Common myeloid progenitor, CD34-positive (primary cell): ENCODE measurements around the gene SH3GLB1.
A peak's percentile ranks its signal among the peaks of the same experiment; 100 is the strongest.

Experiments
- CTCF ChIA-PET: fragments of 350-600 bp; sonication (Branson Sonifier 250); formaldehyde crosslinking; loops from one replicate; lab custom pipeline; 2021; ENCODE audit warnings: antibody characterized with exemption; lab: Charles Lee
- POLR2A ChIA-PET: fragments of 350-600 bp; sonication (Branson Sonifier 250); formaldehyde crosslinking; loops from one replicate; lab custom pipeline; 2021; ENCODE audit warnings: antibody characterized with exemption; lab: Charles Lee
- DNase-seq, 3 donors: peaks; one replicate each; pipeline versions ENCODE4 v3.0.0 to v3.0.0-alpha.2; 2013
- H3K27ac ChIP-seq, 2 experiments: 1 replicate in 1 of 2; 2 replicates in 1 of 2; pipeline ENCODE4 v1.7.0; 2013; ENCODE audit warnings: inconsistent platforms in 2 of 2, low read length in 2 of 2, mild to moderate bottlenecking in 2 of 2, low read depth in 1 of 2, moderate library complexity in 1 of 2; ENCODE audit not compliant: severe bottlenecking in 2 of 2, insufficient read depth in 1 of 2, poor library complexity in 1 of 2
- H3K27me3 ChIP-seq, 5 experiments: replicated peaks in 2 of 5; 1 replicate in 3 of 5; 2 replicates in 2 of 5; pipeline versions ENCODE4 v1.6.1 to v1.7.0; 2013; ENCODE audit warnings: low read length in 4 of 5, mild to moderate bottlenecking in 2 of 5, moderate library complexity in 2 of 5, inconsistent platforms in 1 of 5; ENCODE audit not compliant: insufficient read depth in 5 of 5, control insufficient read depth in 4 of 5
- H3K36me3 ChIP-seq, 4 experiments: 1 replicate in 2 of 4; 2 replicates in 2 of 4; pipeline versions ENCODE4 v1.6.1 to v1.7.0; 2013; ENCODE audit warnings: low read length in 3 of 4, control low read depth in 1 of 4, mild to moderate bottlenecking in 1 of 4; ENCODE audit not compliant: control insufficient read depth in 4 of 4, insufficient read depth in 4 of 4
- H3K4me1 ChIP-seq, 4 experiments: 1 replicate in 3 of 4; 2 replicates in 1 of 4; pipeline versions ENCODE4 v1.6.1 to v1.7.1; 2013; ENCODE audit warnings: low read length in 3 of 4, mild to moderate bottlenecking in 3 of 4, control low read depth in 1 of 4, inconsistent platforms in 1 of 4, moderate library complexity in 1 of 4; ENCODE audit not compliant: control insufficient read depth in 4 of 4, insufficient read depth in 4 of 4; ENCODE audit errors: control extremely low read depth in 1 of 4
- H3K4me3 ChIP-seq, 7 experiments: 1 replicate in 4 of 7; 2 replicates in 3 of 7; pipeline versions ENCODE4 v1.5.1 to v1.7.0; 2013; ENCODE audit warnings: mild to moderate bottlenecking in 7 of 7, low read length in 6 of 7, moderate library complexity in 6 of 7, inconsistent platforms in 2 of 7, low read depth in 2 of 7, control low read depth in 1 of 7; ENCODE audit not compliant: insufficient read depth in 4 of 7, control insufficient read depth in 1 of 7; ENCODE audit errors: extremely low read depth in 1 of 7
- H3K9me3 ChIP-seq, 5 experiments: 1 replicate in 4 of 5; 2 replicates in 1 of 5; pipeline versions ENCODE4 v1.6.1 to v1.7.1; 2013; ENCODE audit warnings: low read length in 4 of 5, mild to moderate bottlenecking in 2 of 5, inconsistent platforms in 1 of 5, low read depth in 1 of 5, moderate library complexity in 1 of 5; ENCODE audit not compliant: control insufficient read depth in 4 of 5, insufficient read depth in 2 of 5; ENCODE audit errors: control extremely low read depth in 1 of 5
- WGBS: methylation state at CpG from one replicate; pipeline ENCODE4 v1.1.5; 2013; ENCODE audit not compliant: insufficient coverage; 5-methylcytosine and 5-hydroxymethylcytosine counted together

The SH3GLB1 gene

DNA sequence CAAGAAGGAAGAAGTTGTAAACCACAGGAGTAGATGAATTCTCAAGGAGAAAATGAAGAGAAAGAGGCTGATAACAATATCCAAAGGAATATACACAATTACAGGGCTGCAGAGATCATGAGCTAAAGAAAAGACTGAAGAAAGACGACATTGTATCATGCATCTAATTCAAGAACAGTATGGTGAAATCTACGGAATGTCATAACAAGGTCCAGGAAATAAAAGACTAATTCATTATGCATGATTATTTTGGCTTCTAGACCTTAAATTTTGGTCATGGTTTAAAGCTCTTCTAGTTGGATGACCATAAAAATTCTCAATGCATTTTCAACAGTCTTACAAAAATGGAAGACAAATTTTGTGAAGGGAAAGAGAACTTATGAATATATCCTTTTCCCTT lies 71.7 kb downstream of the SH3GLB1 start:
- Histone ChIP-seq H3K4me3 (no peak overlapping the region), H3K36me3 (no peaks in the 10 kb centered on the region), H3K27ac (no peak overlapping the region), H3K9me3 (peaks cover 0 to 4% (median 0%) of the 10 kb centered on the region in 5 experiments), H3K27me3 (no peaks in the 10 kb centered on the region), H3K4me1 (peaks cover 13 to 32% (median 18%) of the 10 kb centered on the region in 4 experiments)
- DNase-seq, result no peak
- CTCF ChIA-PET, result no interaction called here
- POLR2A ChIA-PET, result interaction anchor here (0.5 kb wide), 1 partner anchor 12 kb away, joined by 3 read pairs; no protein-coding TSS in a partner anchor
- 100% methylated on average over 2 of the region's 2 CpGs for WGBS

DNA sequence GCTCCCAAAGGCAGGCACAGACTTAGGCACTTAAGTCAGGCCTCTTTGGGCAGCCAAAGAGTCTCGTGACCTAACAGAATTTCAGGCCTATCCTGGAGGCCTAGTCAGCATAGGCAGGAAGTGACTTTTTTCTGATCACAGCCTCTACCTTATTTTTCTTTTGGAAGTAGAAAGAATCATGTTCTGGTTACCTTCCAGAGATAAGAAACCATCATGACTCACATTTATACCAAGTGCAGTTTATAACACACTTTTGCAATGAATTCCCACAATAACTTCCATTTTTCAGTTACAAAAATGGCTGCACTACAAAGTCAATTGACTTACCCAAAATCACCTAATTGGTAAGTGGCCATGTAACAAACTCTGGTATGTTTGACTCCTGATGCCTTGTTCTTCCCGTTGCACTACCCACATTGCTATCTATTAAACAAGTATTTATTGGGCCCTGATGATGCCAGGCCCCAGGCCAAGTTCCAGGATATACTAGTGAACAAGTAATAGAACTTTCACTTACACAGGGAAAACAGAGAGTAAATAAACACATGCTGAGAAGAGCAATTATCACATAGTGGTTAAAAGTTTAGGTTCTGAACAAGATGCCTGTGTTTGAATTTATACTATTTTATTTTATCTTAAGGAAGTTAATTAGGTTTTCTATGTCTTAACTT lies 74.3 kb downstream of the SH3GLB1 start:
- H3K4me1 ChIP-seq, result peaks cover 9 to 23% (median 13%) of the 10 kb centered on the region in 4 experiments
- WGBS, result 86% methylated on average over 2 of the region's 2 CpGs
- H3K27me3 ChIP-seq, result no peaks in the 10 kb centered on the region
- H3K36me3 ChIP-seq, result no peaks in the 10 kb centered on the region
- H3K4me3 ChIP-seq, result no peak overlapping the region
- ChIA-PET POLR2A (no interaction called here), CTCF (interaction anchor here (1.2 kb wide), 1 partner anchor 119 kb away, joined by 3 read pairs; no protein-coding TSS in a partner anchor)
- H3K27ac ChIP-seq, result no peak overlapping the region
- DNase-seq, result no peak
- peaks cover 0 to 6% (median 4%) of the 10 kb centered on the region in 5 experiments for H3K9me3 ChIP-seq

DNA sequence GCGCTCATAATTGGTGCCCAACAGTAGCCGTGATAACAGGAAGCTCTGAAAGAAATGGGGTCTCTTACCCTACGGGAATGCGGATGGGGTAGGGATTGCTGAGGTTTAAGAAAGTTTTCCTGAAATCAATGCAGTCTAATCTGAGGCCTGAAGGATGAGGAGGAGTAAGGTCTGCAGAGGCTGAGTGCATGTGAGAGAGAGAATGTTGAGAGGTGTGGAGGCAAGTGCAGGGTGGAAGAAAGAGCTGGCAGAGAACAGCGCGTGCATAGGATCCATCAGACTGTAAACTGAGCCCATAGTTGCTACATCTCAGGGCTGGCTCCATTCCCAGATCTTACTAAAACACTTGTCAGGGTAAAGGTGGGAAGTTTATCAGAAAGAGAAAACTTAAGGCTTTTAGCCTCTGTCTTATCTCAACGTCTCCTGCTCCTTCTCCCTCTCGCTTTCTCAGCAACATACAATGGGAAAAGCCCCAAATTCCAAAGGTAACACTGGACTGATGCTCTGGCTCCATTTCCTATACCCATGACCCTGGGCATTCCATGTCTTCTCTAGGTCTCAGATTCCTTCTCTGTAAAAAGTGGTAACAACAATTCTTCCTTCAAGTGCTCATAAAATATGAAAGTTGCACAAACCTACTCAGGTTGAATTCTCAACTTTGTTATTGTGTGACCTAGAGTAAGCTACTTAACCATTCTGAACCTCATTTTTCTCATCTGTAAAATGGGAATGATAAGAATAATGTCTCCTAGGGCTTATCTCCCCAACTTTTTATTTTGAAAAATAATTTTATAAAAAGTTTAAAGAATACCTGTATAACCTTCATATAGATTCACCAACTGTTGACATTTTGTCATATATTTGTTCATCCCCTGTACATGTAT lies 75.2 kb downstream of the SH3GLB1 start:
- H3K36me3 ChIP-seq, result no peaks in the 10 kb centered on the region
- 99% methylated on average over 8 of the region's 8 CpGs for WGBS
- H3K4me3 ChIP-seq, result no peak overlapping the region
- CTCF ChIA-PET, result no interaction called here
- no peak for DNase-seq
- H3K27me3 ChIP-seq, result no peaks in the 10 kb centered on the region
- POLR2A ChIA-PET, result no interaction called here
- H3K27ac ChIP-seq, result no peak overlapping the region
- H3K4me1 ChIP-seq, result peaks cover 3 to 17% (median 7%) of the 10 kb centered on the region in 4 experiments
- peaks cover 0 to 6% (median 4%) of the 10 kb centered on the region in 5 experiments for H3K9me3 ChIP-seq

DNA sequence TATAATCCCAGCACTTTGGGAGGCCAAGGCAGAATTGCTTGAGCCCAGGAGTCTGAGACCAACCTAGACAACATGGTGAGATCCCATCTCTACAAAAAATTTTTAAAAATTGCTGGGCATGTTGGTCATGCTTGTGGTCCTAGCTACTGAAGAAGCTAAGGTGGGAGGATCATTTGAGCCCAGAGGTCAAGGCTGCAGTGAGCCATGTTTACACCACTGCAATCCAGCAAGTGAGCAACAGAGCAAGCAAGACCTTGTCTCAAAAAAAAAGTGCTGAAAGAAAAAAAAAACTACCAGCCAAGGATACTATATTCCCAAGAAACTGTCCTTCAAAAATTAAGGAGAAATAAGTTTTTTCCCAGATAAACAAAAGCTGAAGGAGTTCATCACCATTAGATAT lies 78.1 kb downstream of the SH3GLB1 start:
- H3K36me3 ChIP-seq, result no peaks in the 10 kb centered on the region
- ChIA-PET CTCF (interaction anchor here (1.4 kb wide), 1 partner anchor 10 kb away, joined by 3 read pairs; no protein-coding TSS in a partner anchor), POLR2A (no interaction called here)
- H3K4me3 ChIP-seq, result no peak overlapping the region
- H3K27me3 ChIP-seq, result no peaks in the 10 kb centered on the region
- peaks cover 0 to 4% (median under 1%) of the 10 kb centered on the region in 4 experiments for H3K4me1 ChIP-seq
- no peak for DNase-seq
- no peak overlapping the region for H3K27ac ChIP-seq
- H3K9me3 ChIP-seq, result peaks cover 0 to 8% (median 4%) of the 10 kb centered on the region in 5 experiments

DNA sequence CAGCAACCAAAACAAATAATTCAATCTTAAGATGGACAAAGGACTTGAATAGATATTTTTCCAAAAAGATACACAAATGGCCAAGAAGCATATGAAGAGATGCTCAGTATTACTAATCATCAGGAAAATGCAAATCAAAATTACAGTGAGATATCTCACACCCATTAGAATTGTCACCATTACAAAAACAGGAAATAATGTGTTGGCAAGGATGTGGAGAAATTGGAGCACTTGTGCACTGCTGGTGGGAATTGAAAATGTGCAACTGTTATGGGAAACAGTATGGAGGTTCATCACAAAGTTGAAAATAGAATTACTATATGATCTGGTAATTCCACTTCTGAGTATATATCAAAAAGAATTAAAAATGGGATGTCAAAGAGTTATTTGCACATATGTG lies 83.2 kb downstream of the SH3GLB1 start:
- CTCF ChIA-PET, result no interaction called here
- Histone ChIP-seq H3K4me3 (no peak overlapping the region), H3K36me3 (no peaks in the 10 kb centered on the region), H3K9me3 (peaks cover 0 to 5% (median 0%) of the 10 kb centered on the region in 5 experiments), H3K27me3 (no peaks in the 10 kb centered on the region), H3K4me1 (peaks cover 0 to 17% (median 12%) of the 10 kb centered on the region in 4 experiments), H3K27ac (no peak overlapping the region)
- POLR2A ChIA-PET, result no interaction called here
- no peak for DNase-seq

DNA sequence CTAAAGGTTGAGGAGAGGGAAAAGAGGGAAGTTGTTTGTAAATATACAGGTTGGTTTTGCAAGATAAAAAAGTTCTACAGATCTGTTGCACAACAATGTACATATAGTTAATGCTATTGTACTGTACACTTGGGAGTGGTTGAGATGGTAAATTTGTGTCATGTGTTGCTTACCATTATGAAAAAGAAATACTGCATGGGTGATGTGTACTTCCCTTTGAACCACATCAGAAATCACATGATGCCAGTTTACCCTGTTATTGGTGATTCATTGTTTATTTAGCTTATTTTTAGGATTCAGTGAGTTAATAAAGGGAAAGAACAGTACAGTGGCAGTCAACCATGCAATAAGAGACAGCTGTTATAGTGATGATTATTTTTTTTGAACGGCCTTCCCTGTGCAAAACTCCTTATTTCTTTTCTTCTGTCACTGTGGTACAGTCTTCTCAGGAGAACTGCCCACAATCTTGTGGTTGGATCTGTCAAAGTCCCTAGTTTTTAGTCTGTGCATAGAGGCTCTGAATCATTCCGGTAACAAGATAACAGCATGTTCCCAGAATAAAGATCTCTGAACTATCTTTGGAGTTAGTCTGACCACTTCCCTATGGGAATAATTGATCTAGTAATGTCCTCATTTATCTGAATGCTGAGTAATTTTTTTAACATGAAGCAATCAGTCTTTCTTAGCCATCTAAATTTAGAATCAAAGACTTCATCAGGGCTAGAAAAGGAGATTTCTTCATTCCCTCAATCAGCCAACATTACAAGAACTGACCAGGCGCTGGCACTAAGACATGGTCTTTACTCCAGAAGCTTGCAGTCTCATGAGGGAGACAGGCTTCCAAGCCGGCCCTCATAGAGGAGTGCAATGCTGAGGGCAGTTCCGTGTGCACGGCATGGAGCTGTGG lies 84.2 kb downstream of the SH3GLB1 start:
- H3K27ac ChIP-seq, result no peak overlapping the region
- no peaks in the 10 kb centered on the region for H3K27me3 ChIP-seq
- peaks cover 0 to 3% (median 0%) of the 10 kb centered on the region in 5 experiments for H3K9me3 ChIP-seq
- 94% methylated on average over 3 of the region's 6 CpGs for WGBS
- ChIA-PET CTCF (interaction anchor here (0.7 kb wide), 1 partner anchor 84 kb away, joined by 4 read pairs; the partner anchor contains the start of gene SH3GLB1), POLR2A (no interaction called here)
- DNase-seq, result peak in 2 of 3 donors; percentile 62 to 74
- H3K4me3 ChIP-seq, result peak overlapping the region in 1 of 7 experiments; percentile 18
- H3K4me1 ChIP-seq, result peaks cover 0 to 22% (median 12%) of the 10 kb centered on the region in 4 experiments
- H3K36me3 ChIP-seq, result no peaks in the 10 kb centered on the region
